HCT116 (cell line): ENCODE measurements around the gene CD63. TPM values are rescaled to one million over a fixed set of nuclear protein-coding genes. Genes with fewer than 3 reads are reported as not detected.
A peak's percentile ranks its signal among the peaks of the same experiment; 100 is the strongest.

Experiments used
- ATAC-seq: fragments of 200-7000 bp; cut with Tn5 transposase; 2 replicates; pipeline ENCODE4 v1.9.1; 2020; ENCODE audit warnings: mild to moderate bottlenecking, moderate library complexity
- BruUV-seq: library from RNA; stranded (reverse); fragments of 400-500 nt; replicated peaks from 2 replicates; lab custom pipeline; 2021; lab: Mats Ljungman, UMichigan
- CTCF ChIA-PET: fragments of 300-600 bp; sonication (Branson Sonifier 250); formaldehyde crosslinking; loops from one replicate; lab custom pipeline; 2021; ENCODE audit warnings: antibody characterized with exemption; lab: Charles Lee
- POLR2A ChIA-PET: fragments of 300-600, 350-600 bp; sonication (Branson Sonifier 250); formaldehyde crosslinking; loops from one replicate; lab custom pipeline; 2021; ENCODE audit warnings: antibody characterized with exemption; lab: Charles Lee
- RAD21 ChIA-PET, 2 experiments: fragments of 300-600 bp; sonication (Branson Sonifier 250); formaldehyde crosslinking; loops; one replicate each; lab custom pipeline; 2023; ENCODE audit warnings: low total read pairs in 2 of 2; ENCODE audit not compliant: uncharacterized antibody in 2 of 2, unreplicated experiment in 2 of 2, low non-redundant PET in 1 of 2; lab: Charles Lee
- DNase-seq: peaks from one replicate; pipeline ENCODE4 v3.0.0-alpha.2; 2010; ENCODE audit warnings: low read depth, low spot score
- H2AFZ ChIP-seq: fragments of 200-600 bp; shearing (Covaris generic), sonication (generic); 2 replicates; pipeline ENCODE4 v1.6.1; 2017; ENCODE audit warnings: low read depth, mixed run types, mixed read lengths, antibody characterized with exemption, low read length; ENCODE audit not compliant: poor library complexity, severe bottlenecking
- H3K27ac ChIP-seq: 2 replicates; pipeline ENCODE4 v1.5.1; 2012; ENCODE audit warnings: low read depth, low read length
- H3K27me3 ChIP-seq: fragments of 200-600 bp; sonication (generic); 2 replicates; pipeline ENCODE4 v1.6.1; 2016; ENCODE audit warnings: mixed run types, low read length, mixed read lengths; ENCODE audit not compliant: insufficient read depth
- H3K36me3 ChIP-seq, 2 experiments: fragments of 200-500 bp in 1 of 2; fragments of 200-600 bp in 1 of 2; sonication (Bioruptor generic) in 1 of 2; sonication (generic) in 1 of 2; 2 replicates each; pipeline versions ENCODE4 v1.5.1 to v1.6.1; 2014 to 2016; ENCODE audit warnings: low read length in 2 of 2, inconsistent platforms in 1 of 2, mixed read lengths in 1 of 2, mixed run types in 1 of 2; ENCODE audit not compliant: insufficient read depth in 2 of 2, control insufficient read depth in 1 of 2
- H3K4me1 ChIP-seq, 2 experiments: fragments of 200-600 bp in 1 of 2; sonication (generic) in 1 of 2; 2 replicates each; pipeline versions ENCODE4 v1.5.1 to v1.6.1; 2012 to 2017; ENCODE audit warnings: low read length in 2 of 2, inconsistent platforms in 1 of 2, mild to moderate bottlenecking in 1 of 2, mixed read lengths in 1 of 2, mixed run types in 1 of 2, moderate library complexity in 1 of 2; ENCODE audit not compliant: insufficient read depth in 2 of 2, control insufficient read depth in 1 of 2
- H3K4me2 ChIP-seq: fragments of 200-600 bp; sonication (generic); 2 replicates; pipeline ENCODE4 v1.6.1; 2017; ENCODE audit warnings: mixed run types, low read length, mixed read lengths
- H3K4me3 ChIP-seq, 2 experiments: fragments of 200-600 bp in 1 of 2; sonication (generic) in 1 of 2; replicated peaks in 1 of 2; 2 replicates each; pipeline ENCODE4 v1.5.1; 2011 to 2016; ENCODE audit warnings: low read length in 2 of 2, control low read depth in 1 of 2, low read depth in 1 of 2, mild to moderate bottlenecking in 1 of 2, mixed read lengths in 1 of 2, mixed run types in 1 of 2
- H3K79me2 ChIP-seq: fragments of 200-600 bp; sonication (generic); 2 replicates; pipeline ENCODE4 v1.6.1; 2017; ENCODE audit warnings: mild to moderate bottlenecking, mixed run types, low read length, moderate library complexity, mixed read lengths; ENCODE audit not compliant: insufficient read depth
- H3K9ac ChIP-seq: fragments of 200-600 bp; sonication (generic); 2 replicates; pipeline ENCODE4 v1.6.1; 2016; ENCODE audit warnings: low read length, mixed read lengths
- H3K9me2 ChIP-seq: fragments of 200-600 bp; sonication (generic), shearing (Covaris generic); 2 replicates; pipeline ENCODE4 v1.6.1; 2017; ENCODE audit warnings: mixed run types, mild to moderate bottlenecking, moderate library complexity; ENCODE audit not compliant: insufficient read depth
- H3K9me3 ChIP-seq, 2 experiments: fragments of 200-500 bp in 1 of 2; fragments of 200-600 bp in 1 of 2; sonication (Bioruptor generic) in 1 of 2; sonication (generic) in 1 of 2; 2 replicates each; pipeline ENCODE4 v1.6.1; 2014 to 2017; ENCODE audit warnings: low read length in 2 of 2, mixed read lengths in 2 of 2, inconsistent platforms in 1 of 2, low read depth in 1 of 2, mild to moderate bottlenecking in 1 of 2, mixed run types in 1 of 2, moderate library complexity in 1 of 2; ENCODE audit not compliant: control insufficient read depth in 1 of 2, insufficient read depth in 1 of 2
- H4K20me1 ChIP-seq: fragments of 200-600 bp; sonication (generic), shearing (Covaris generic); 2 replicates; pipeline ENCODE4 v1.6.1; 2017; ENCODE audit warnings: mixed run types, mild to moderate bottlenecking, moderate library complexity; ENCODE audit not compliant: insufficient read depth
- ATF3 ChIP-seq: IDR thresholded peaks from 2 replicates; pipeline ENCODE4 v1.6.1; 2012
- CBX3 ChIP-seq: IDR thresholded peaks from 2 replicates; pipeline ENCODE4 v1.6.1; 2012; ENCODE audit warnings: low read depth
- CEBPB ChIP-seq: IDR thresholded peaks from 2 replicates; pipeline ENCODE4 v1.6.1; 2012; ENCODE audit warnings: low read depth
- CTCF ChIP-seq, 3 experiments: fragments of 200-600 bp in 1 of 3; sonication (generic) in 1 of 3; IDR thresholded peaks in 2 of 3; conservative IDR thresholded peaks in 1 of 3; 2 replicates each; pipeline ENCODE4 v1.5.1; 2012 to 2017; ENCODE audit warnings: low read depth in 2 of 3, low read length in 2 of 3, antibody characterized with exemption in 1 of 3, borderline replicate concordance in 1 of 3, control low read depth in 1 of 3, mild to moderate bottlenecking in 1 of 3, mixed read lengths in 1 of 3, mixed run types in 1 of 3, moderate library complexity in 1 of 3; ENCODE audit not compliant: insufficient read depth in 1 of 3
- EGR1 ChIP-seq: IDR thresholded peaks from 2 replicates; pipeline ENCODE4 v1.6.1; 2012; ENCODE audit warnings: low read depth
- EZH2phosphoT487 ChIP-seq: fragments of 200-600 bp; IDR thresholded peaks from 2 replicates; pipeline ENCODE4 v1.6.1; 2018; ENCODE audit warnings: antibody characterized with exemption, borderline replicate concordance
- MAX ChIP-seq: IDR thresholded peaks from 2 replicates; pipeline ENCODE4 v1.6.1; 2012
- POLR2A ChIP-seq: IDR thresholded peaks from 2 replicates; pipeline ENCODE4 v1.7.0; 2011; ENCODE audit warnings: borderline replicate concordance; ENCODE audit not compliant: insufficient read depth, insufficient read length; ENCODE audit errors: extremely low read depth
- POLR2AphosphoS5 ChIP-seq: IDR thresholded peaks from 2 replicates; pipeline ENCODE4 v1.6.1; 2011; ENCODE audit warnings: mild to moderate bottlenecking, low read depth, low read length, moderate library complexity
- RAD21 ChIP-seq: IDR thresholded peaks from 2 replicates; pipeline ENCODE4 v1.6.1; 2012; ENCODE audit warnings: low read depth, mild to moderate bottlenecking
- REST ChIP-seq: IDR thresholded peaks from 2 replicates; pipeline ENCODE4 v1.6.1; 2012; ENCODE audit warnings: low read depth
- SIN3A ChIP-seq: IDR thresholded peaks from 2 replicates; pipeline ENCODE4 v1.6.1; 2012; ENCODE audit warnings: low read depth
- SP1 ChIP-seq: IDR thresholded peaks from 2 replicates; pipeline ENCODE4 v1.6.1; 2012; ENCODE audit warnings: low read depth
- SRF ChIP-seq: IDR thresholded peaks from 2 replicates; pipeline ENCODE4 v1.6.1; 2012; ENCODE audit warnings: low read depth
- YY1 ChIP-seq: IDR thresholded peaks from 2 replicates; pipeline ENCODE4 v1.6.1; 2011; ENCODE audit warnings: low read length, low read depth, moderate library complexity, mild to moderate bottlenecking; ENCODE audit not compliant: insufficient replicate concordance; ENCODE audit errors: extremely low read depth
- ZBTB33 ChIP-seq: IDR thresholded peaks from 2 replicates; pipeline ENCODE4 v1.6.1; 2011; ENCODE audit warnings: mild to moderate bottlenecking, low read length, moderate library complexity; ENCODE audit not compliant: insufficient replicate concordance; ENCODE audit errors: extremely low read depth
- ZNF274 ChIP-seq: fragments of 200-500 bp; sonication (Bioruptor generic); IDR thresholded peaks from 2 replicates; pipeline ENCODE4 v1.6.1; 2014; ENCODE audit warnings: mild to moderate bottlenecking, low read depth, low read length, inconsistent platforms
- intact Hi-C: fragments of 100-400 bp; cut with micrococcal nuclease; formaldehyde crosslinking; loops from 2 replicates; pipeline ENCODE4 v1.10.0; 2022
- total RNA-seq: library from RNA; stranded (reverse); gene quantifications from one replicate; pipeline ENCODE4 v1.2.1, GENCODE V29; 2021; ENCODE audit not compliant: unreplicated experiment

The CD63 gene
- total RNA-seq, 1 experiment from 2014 or later = 355 TPM

- ATAC-seq (peak; percentile 73), DNase-seq (peak; percentile 91)
- intact Hi-C loops = loop anchor here (1.0 to 10.0 kb wide), 4 partner anchors 56 to 378 kb away; partner anchors contain the start of genes RPL41 and ZC3H10
- no peaks in the 10 kb centered on the region for H3K9me2 ChIP-seq
- ChIA-PET POLR2A (interaction anchor here (0.5 to 3.8 kb wide), 5 partner anchors 7 to 454 kb away, joined by 4 to 24 read pairs (median 5); partner anchors contain the start of genes CD63 and RPL41), CTCF (interaction anchor here (0.6 to 3.6 kb wide), 30 partner anchors 8 to 453 kb away, joined by 3 to 49 read pairs (median 4); partner anchors contain the start of genes BLOC1S1, CD63, DGKA and DNAJC14), RAD21 (interaction anchor here (0.8 to 1.6 kb wide), 5 partner anchors 12 to 78 kb away, joined by 3 to 11 read pairs (median 4); a partner anchor contains a TSS)
- H3K4me1 ChIP-seq = peaks cover 12 to 42% of the 10 kb centered on the region in 2 experiments
- BruUV-seq = no TSS peak
- H3K9ac ChIP-seq = no peak overlapping the region
- no peaks in the 10 kb centered on the region for H3K36me3 ChIP-seq
- no peaks in the 10 kb centered on the region for H3K27me3 ChIP-seq
- H3K79me2 ChIP-seq = no peaks in the 10 kb centered on the region
- H4K20me1 ChIP-seq = no peaks in the 10 kb centered on the region
- peak overlapping the region; percentile 46; the same call in 1 of the 2 replicates for H3K27ac ChIP-seq
- H2AFZ ChIP-seq = no peak overlapping the region
- peak overlapping the region; percentile 63 to 64; a peak in 2 of 4 replicates for H3K4me3 ChIP-seq
- H3K9me3 ChIP-seq = no peaks in the 10 kb centered on the region
- H3K4me2 ChIP-seq = peak overlapping the region; percentile 88
- TF ChIP-seq POLR2A (no peak), ATF3 (no peak), CBX3 (no peak), CEBPB (no peak), EGR1 (no peak), SP1 (0 out of 2 replicates have a peak, but pooled peaks have one; percentile 11), EZH2phosphoT487 (no peak), SIN3A (no peak), RAD21 (peak; percentile 95), MAX (no peak; the same call in 1 of the 2 replicates), CTCF (IDR thresholded peaks at IDR 0.05 in 2 of 3, conservative IDR thresholded peaks at IDR 0.05 in 1 of 3; ENCODE audit: borderline replicate concordance in 1 of 3, insufficient read depth in 1 of 3, low read depth in 2 of 3, low read length in 2 of 3) (peak; percentile 98 to 99 (median 99)), ZBTB33 (no peak), POLR2AphosphoS5 (peak; percentile 31; the same call in 1 of the 2 replicates), SRF (no peak), YY1 (peak; percentile 65), ZNF274 (no peak), REST (no peak)
These were observed 8.2 kb upstream of the CD63 start for GRCh38 chr12:55736780-55737580.
